T47D (cell line): ENCODE measurements around the gene GXYLT2.

Experiments
- DNase-seq, 2 experiments: peaks; one replicate each; pipeline versions ENCODE4 v3.0.0 to v3.0.0-alpha.2; 2011 to 2012; ENCODE audit warnings: low read depth in 1 of 2, low spot score in 1 of 2
- JUND ChIP-seq: IDR thresholded peaks from 2 replicates; pipeline ENCODE4 v1.6.1; 2012; ENCODE audit warnings: low read depth
- in situ Hi-C: cut with HindIII; loops from 2 replicates; pipeline ENCODE4 v1.10.0; 2016; ENCODE audit warnings: low sequenced_read_pairs, low pct_unique_long_range_greater_than_20kb

Gene GXYLT2

DNA sequence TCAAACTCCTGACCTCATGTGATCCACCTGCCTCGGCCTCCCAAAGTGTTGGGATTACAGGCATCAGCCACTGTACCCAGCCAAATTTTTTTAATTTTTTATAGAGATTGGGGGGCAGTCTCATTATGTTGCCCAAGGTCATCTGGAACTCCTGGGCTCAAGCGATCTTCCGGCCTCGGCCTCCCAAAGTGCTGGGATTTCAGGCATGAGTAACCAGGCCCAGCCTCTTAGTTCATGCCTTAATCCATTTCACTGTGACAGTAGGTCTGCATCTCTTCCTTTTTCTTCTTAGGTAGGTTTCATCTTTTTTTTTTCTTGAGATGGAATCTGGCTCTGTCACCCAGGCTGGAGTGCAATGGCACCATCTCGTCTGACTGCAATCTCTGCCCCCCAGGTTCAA lies 71.5 kb downstream of the GXYLT2 start:
- DNase-seq = no peak
- in situ Hi-C loops = no loop called here
- no peak for TF ChIP-seq JUND

DNA sequence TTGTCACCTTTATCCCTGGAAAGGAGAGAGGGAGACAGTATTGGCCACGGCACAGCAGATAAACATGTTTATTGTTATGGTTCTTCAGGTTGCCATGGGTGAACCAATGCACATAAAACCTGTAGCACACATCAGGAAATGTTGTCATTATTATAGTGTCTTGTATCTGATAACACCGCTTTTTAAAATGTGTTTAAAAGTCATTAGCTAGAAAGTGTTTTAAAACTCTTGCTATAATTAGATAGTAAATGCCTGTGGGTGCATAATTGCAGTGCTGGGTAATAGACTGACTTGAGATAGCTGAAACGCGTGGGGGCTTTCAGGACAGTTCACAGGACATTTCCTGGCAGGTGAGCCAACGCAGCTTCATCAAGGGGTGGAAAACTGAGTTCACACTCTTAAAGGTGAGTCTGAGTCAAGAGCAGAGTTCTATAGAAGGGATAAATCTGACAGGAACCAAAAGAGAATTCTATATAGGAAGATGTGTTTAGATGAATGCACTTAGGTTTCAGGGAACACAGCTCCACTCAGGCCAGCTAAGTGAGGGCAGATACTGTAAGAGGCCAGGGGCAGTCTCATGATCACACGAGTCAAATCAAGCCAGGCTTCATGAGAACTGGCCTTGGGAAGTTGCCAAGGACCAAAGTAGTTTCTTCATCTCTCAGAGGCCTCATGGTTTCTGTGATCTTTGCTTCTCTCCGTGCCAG lies 73.1 kb downstream of the GXYLT2 start:
- in situ Hi-C loops = no loop called here

DNA sequence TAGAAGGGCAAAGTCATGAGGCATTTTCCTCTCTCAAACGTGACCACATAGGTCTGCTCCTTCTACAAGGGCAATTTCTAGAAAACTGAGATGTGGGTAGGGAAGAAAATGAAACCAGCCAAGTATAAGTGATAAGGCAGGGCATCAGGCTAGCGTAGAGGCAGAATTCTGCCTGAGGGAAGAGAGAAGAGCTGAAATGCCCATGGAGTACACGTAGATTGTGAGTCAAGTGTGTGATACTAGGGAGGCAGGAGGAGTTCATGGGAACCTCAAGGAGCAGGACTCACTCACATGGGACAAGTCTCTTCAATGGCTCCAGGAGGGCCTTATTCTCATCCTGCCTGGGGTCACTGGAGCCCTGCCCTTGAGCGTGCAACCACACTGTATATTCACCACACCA lies 73.9 kb downstream of the GXYLT2 start:
- in situ Hi-C loops = no loop called here
- DNase-seq = no peak
- no peak for TF ChIP-seq JUND

More for the DNA sequence above, 73.1 kb downstream of the GXYLT2 start:
- TF ChIP-seq JUND = no peak
- DNase-seq = no peak

DNA sequence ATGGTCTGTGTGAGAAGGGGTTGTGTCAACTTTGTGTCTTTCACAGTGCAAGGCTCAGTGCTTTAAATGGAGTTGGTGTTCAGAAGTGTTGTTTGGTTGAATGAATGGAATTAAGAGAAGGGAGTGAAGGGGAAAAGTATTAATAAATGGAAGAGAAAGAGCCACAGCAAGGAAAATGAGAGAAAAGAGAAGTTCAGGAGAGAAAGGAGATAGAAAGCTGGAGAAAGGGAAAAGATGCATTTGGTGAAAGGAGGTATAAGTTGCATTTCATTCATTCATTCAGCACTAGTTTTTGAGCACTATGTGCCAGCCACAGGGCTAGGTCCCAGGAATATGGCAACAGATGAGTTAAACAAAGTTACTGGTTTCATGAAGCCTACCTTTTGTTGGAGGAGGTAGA lies 74.5 kb downstream of the GXYLT2 start:
- in situ Hi-C loops = no loop called here
- no peak for TF ChIP-seq JUND
- DNase-seq = no peak

DNA sequence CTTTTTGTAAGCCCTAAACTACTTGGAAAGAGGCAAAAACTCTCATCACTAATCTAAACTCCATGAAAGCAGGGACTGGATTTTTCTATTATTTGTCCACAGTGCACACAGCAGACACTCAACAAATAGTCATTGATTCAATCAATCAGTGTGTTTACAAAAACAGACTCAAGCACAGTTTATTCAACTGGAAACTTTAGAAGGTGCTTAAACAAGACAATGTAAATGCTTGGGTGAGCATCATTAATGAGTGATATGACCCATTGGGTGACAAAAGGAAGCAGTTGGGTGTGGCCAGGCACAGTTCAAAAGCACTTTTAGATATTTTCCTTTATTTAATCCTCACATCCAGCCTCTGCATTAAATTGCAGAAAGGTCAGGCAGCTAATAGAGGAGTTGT lies 76.8 kb downstream of the GXYLT2 start:
- no peak for DNase-seq
- in situ Hi-C loops = no loop called here

DNA sequence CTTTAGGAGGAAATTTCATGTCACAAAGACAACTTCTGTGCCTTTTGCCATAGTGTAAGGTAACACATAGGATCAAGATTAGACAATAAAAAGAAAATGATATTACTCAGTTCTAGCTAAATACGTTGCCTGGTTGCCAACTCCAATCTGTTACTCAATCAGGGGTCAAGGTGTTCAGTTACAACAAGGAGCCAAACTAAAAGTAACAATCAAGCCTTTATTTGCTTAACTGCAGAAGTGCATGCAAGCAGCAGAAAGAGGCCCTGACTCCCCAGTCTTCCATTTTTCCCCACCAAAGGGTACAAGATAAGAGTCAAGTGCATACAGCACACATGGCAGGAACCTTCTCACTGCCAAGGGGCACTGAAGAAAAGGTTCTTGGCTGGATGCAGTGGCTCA lies 80.4 kb downstream of the GXYLT2 start:
- DNase-seq = no peak
- in situ Hi-C loops = no loop called here
- no peak for TF ChIP-seq JUND

More for the DNA sequence above, 76.8 kb downstream of the GXYLT2 start:
- no peak for TF ChIP-seq JUND

DNA sequence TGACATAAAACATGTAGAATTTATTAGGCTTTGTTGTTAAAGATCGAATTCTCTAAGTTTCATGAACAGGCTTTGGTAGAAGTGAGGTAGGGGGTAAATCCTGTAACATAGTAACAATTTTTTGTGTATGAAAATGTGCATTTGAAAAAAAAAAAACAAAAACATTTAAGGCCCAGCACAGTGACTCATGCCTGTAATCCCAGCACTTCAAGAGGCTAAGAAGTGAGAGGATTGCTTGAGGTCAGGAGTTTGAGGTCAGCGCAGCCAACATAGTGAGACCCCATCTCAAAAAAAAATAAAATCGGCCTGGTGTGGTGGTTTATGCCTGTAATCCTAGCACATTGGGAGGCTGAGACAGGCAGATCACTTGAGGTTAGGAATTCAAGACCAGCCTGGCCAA lies 81.9 kb downstream of the GXYLT2 start:
- no peak for TF ChIP-seq JUND
- in situ Hi-C loops = no loop called here
- DNase-seq = no peak

DNA sequence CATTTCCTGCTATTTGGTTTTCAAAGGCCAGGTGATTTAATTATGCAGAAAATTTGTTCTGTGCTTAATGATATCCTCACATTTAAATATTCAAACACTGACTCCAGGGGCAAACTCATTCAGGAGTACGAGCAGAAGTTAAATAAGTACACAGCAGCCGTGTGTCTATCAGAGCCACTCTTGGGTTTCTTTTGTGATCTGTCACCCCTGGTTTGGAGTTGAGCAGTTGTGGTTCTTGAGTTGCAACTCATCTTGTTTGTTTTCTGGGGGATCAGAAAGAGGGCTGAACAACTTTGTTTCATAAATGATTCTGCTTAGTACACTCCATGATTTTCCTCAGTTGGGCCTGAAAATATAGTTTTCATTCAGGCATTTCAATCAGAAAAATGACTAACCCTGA lies 83.1 kb downstream of the GXYLT2 start:
- in situ Hi-C loops = no loop called here
- no peak for TF ChIP-seq JUND
- no peak for DNase-seq

DNA sequence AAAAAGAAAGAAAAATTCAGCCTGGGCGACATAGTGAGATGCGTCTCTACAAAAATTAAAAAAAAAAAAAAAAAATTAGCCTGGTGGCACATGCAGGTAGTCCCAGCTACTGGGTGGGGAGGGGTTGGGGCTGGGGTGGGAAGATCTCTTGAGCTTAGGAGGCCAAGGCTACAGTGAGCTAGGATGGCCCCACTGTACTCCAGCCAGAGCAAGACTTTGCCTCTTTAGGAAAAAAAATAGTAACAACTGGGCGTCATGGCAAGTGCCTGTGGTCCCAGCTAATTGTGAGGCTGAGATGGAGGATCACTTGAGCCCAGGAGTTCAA lies 84.8 kb downstream of the GXYLT2 start:
- no peak for DNase-seq
- no peak for TF ChIP-seq JUND
- in situ Hi-C loops = no loop called here

DNA sequence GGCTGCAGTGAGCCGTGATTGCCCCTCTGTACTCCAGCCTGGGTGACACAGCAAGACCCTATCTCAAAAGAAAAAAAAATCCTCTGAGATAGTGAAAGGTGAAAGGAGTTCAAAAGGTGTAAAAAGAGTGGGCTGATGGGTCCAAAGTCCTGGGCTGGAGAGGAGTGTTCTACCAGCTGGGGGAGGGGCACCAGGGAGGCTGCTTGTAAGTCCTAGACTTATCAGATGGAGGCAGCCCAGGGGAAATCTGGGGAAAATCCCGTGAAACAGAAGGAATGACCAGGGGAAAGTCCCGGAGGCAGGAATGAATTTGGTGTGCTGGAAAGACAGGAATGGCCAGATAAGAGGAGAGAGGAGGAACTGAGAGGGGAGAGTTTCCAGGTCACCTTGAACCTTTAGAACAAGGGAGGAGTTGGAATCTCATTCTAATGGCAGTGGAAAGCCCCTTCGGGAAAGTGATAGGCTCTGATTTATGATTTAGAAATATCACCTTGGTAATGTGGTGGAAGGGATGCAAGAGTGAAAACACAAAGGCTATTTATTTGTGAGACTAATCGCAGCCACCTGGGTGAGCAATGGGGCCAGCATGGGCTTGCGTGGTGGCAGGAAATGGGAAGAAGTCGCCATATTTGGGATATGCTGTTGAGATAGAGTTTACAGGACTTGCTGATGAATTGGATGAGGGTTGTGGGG lies 85.3 kb downstream of the GXYLT2 start:
- in situ Hi-C loops = no loop called here

DNA sequence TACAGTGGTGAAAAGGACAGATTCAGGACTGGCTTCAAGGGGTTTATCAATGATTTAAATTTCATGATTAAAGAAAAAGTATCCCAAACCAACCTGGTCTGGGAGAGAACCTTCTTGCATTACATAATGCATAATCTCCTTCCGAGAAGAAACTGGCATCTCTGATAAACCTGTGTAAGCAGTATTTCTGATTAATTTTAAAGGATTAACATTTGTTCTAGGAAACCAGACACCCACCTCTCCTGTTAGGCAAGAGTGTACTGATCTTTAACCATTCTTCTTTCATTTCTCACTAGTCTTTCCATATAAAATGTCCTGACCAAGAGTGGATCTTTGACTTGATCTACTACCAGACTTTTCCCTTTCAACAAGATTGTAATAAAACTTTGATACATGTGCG lies 85.9 kb downstream of the GXYLT2 start:
- TF ChIP-seq JUND = no peak
- DNase-seq = no peak
- in situ Hi-C loops = no loop called here

More for the DNA sequence above, 85.3 kb downstream of the GXYLT2 start:
- DNase-seq = no peak
- no peak for TF ChIP-seq JUND

DNA sequence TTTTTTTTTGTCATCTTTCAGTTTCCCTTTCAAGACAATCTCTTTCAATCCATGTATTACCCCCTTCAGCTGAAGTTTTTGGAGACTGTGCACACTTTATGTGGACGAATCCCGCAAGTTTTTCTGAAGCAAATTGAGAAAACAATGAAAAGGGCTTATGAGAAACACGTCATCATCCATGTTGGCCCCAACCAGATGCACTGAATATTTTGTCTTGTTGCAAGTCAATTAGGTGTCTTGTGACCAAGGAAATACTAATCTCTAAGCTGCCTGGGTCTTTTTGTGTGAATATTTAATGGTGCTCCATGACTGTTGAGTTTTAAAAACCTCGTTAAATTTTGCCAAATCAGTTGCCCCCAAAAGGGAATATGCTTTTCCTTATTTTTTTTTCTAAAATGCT lies 87.1 kb downstream of the GXYLT2 start:
- DNase-seq = no peak
- TF ChIP-seq JUND = no peak
- in situ Hi-C loops = no loop called here

DNA sequence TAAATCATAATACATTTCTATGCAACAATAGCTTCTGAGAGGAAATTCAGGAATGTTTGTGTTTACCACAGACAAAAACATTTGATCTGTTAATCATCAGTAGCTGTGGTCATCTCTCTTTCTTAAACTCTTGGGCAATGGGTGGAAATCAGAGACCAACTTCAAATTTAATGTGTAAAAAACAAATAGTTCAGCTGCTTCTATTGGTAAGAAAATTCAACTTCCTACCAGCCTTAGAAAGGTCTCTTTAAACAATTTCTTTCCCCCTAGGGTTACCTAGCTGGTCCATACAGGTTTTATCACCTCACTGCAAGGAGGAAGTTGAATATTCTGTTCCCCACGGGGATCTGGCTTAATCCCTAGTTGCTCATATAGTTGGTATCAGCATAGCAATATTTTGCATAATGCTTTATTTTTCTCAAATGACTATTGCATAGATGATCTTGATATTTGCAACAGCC lies 88.5 kb downstream of the GXYLT2 start:
- TF ChIP-seq JUND = no peak
- in situ Hi-C loops = no loop called here
- DNase-seq = no peak

DNA sequence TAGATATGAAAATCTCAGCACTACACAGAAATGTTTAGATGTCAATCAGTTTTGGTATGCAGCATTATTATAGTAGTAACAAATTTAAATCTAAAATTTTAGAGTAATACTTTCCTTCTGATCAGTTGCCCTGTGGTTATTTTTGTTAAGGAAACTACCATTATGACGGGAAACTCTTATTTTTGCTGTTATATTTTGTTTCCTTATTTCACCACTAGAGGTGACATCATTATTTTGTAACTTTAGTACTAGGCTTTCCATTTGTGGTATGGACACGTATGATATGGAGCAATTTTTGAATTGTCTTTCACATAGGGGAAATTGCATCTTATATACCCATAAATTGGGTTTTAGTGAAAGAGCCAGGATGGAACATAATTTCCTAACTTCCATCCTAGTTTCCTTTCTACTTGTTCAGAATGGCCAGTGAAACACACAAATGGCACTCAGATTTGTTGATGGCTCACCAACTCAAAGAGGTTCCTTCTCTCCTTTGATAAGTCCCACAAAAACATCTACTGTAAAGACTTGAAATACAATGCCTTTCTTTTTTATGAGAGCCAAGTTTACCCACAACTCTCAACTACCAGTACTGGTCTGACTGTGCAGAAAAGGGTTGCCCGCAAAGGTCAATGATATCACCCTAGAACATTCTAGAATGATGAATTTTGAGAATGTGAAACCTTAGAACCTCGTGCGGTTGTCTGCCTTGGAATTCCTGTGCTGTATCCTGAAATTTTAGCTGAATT lies 89.4 kb downstream of the GXYLT2 start:
- TF ChIP-seq JUND = no peak
- no peak for DNase-seq
- in situ Hi-C loops = no loop called here
